PC-9 (cell line): ENCODE measurements around the gene ERCC1. TPM values are rescaled to one million over a fixed set of nuclear protein-coding genes. Genes with fewer than 3 reads are reported as not detected.

Experiments
- BruUV-seq: library from RNA; stranded (reverse); fragments of 400-500 nt; replicated peaks from 2 replicates; lab custom pipeline; 2021; lab: Mats Ljungman, UMichigan
- CTCF ChIA-PET: fragments of 300-600 bp; sonication (Branson Sonifier 250); formaldehyde crosslinking; loops from one replicate; lab custom pipeline; 2022; ENCODE audit warnings: antibody characterized with exemption; lab: Charles Lee
- POLR2A ChIA-PET: fragments of 300-600 bp; sonication (Branson Sonifier 250); formaldehyde crosslinking; loops from one replicate; lab custom pipeline; 2022; ENCODE audit warnings: antibody characterized with exemption; ENCODE audit not compliant: unreplicated experiment; lab: Charles Lee
- DNase-seq, 2 experiments: peaks; one replicate each; pipeline versions ENCODE4 v3.0.0 to v3.0.0-alpha.2; 2015 to 2022; ENCODE audit warnings: mixed read lengths in 1 of 2
- H2AFZ ChIP-seq: fragments of 200-600 bp; sonication (generic); 2 replicates; pipeline ENCODE4 v1.8.1; 2017; ENCODE audit warnings: antibody characterized with exemption
- H3F3A ChIP-seq: fragments of 200-600 bp; sonication (generic); 2 replicates; pipeline ENCODE4 v1.8.1; 2017; ENCODE audit warnings: antibody characterized with exemption, mild to moderate bottlenecking, low read depth; ENCODE audit not compliant: insufficient read depth
- H3K27ac ChIP-seq: fragments of 200-600 bp; sonication (generic); 2 replicates; pipeline ENCODE4 v1.6.1; 2016; ENCODE audit warnings: mixed run types
- H3K27me3 ChIP-seq: fragments of 200-600 bp; sonication (generic); 2 replicates; pipeline ENCODE4 v1.6.1; 2016; ENCODE audit warnings: low read depth, mixed run types; ENCODE audit not compliant: insufficient read depth
- H3K36me3 ChIP-seq: fragments of 200-600 bp; sonication (generic); 2 replicates; pipeline ENCODE4 v1.6.1; 2016; ENCODE audit warnings: low read depth, mixed run types
- H3K4me1 ChIP-seq: fragments of 200-600 bp; sonication (generic); replicated peaks from 2 replicates; pipeline ENCODE4 v1.6.1; 2016; ENCODE audit warnings: mixed run types; ENCODE audit not compliant: insufficient read depth
- H3K4me2 ChIP-seq: fragments of 200-600 bp; sonication (generic); 2 replicates; pipeline ENCODE4 v1.6.1; 2017; ENCODE audit warnings: mixed run types
- H3K4me3 ChIP-seq: fragments of 200-600 bp; sonication (generic); 2 replicates; pipeline ENCODE4 v1.6.1; 2016; ENCODE audit warnings: mixed run types
- H3K79me2 ChIP-seq: fragments of 200-600 bp; sonication (generic); 2 replicates; pipeline ENCODE4 v1.6.1; 2017; ENCODE audit warnings: low read depth, mixed run types
- H3K9me2 ChIP-seq: fragments of 200-600 bp; sonication (generic); 2 replicates; pipeline ENCODE4 v1.8.1; 2017; ENCODE audit warnings: mild to moderate bottlenecking; ENCODE audit not compliant: insufficient read depth
- H3K9me3 ChIP-seq: fragments of 200-600 bp; sonication (generic); 2 replicates; pipeline ENCODE4 v1.8.1; 2016; ENCODE audit warnings: low read depth; ENCODE audit not compliant: insufficient read depth
- H4K20me1 ChIP-seq: fragments of 200-600 bp; sonication (generic); 2 replicates; pipeline ENCODE4 v1.8.1; 2017; ENCODE audit not compliant: insufficient read depth
- CTCF ChIP-seq: fragments of 200-600 bp; sonication (generic); conservative IDR thresholded peaks from 2 replicates; pipeline ENCODE4 v1.6.1; 2017; ENCODE audit warnings: mixed run types, antibody characterized with exemption, mild to moderate bottlenecking, moderate library complexity
- EZH2 ChIP-seq: fragments of 200-600 bp; sonication (generic); IDR thresholded peaks from 2 replicates; pipeline ENCODE4 v1.8.0; 2017; ENCODE audit warnings: antibody characterized with exemption, low read depth
- intact Hi-C: fragments of 100-400 bp; cut with micrococcal nuclease; formaldehyde crosslinking; loops from one replicate; pipeline ENCODE4 v1.10.0; 2022; ENCODE audit not compliant: unreplicated experiment
- total RNA-seq: library from RNA; stranded (reverse); gene quantifications from 2 replicates; pipeline ENCODE4 v1.2.3, GENCODE V29; 2021

The ERCC1 gene
- total RNA-seq, 1 experiment from 2014 or later, result 102 TPM

GRCh38 chr19:45440259-45440638 lies 16.5 kb upstream of the ERCC1 start:
- no peak for TF ChIP-seq EZH2
- TF ChIP-seq CTCF, result no peak
- H3K27ac ChIP-seq, result no peak overlapping the region
- BruUV-seq, result no TSS peak
- intact Hi-C loops, result no loop called here
- ChIA-PET POLR2A (interaction anchor here (0.6 to 2.4 kb wide), 3 partner anchors 9 to 29 kb away, joined by 3 to 13 read pairs (median 6); partner anchors contain the start of gene FOSB), CTCF (interaction anchor here (0.6 to 1.7 kb wide), 5 partner anchors 20 to 48 kb away, joined by 3 to 59 read pairs (median 5); partner anchors contain the start of gene FOSB)
- peaks cover 22% of the 10 kb centered on the region for H3K4me1 ChIP-seq
- no peaks in the 10 kb centered on the region for H3K9me3 ChIP-seq
- no peaks in the 10 kb centered on the region for H4K20me1 ChIP-seq
- no peaks in the 10 kb centered on the region for H3K9me2 ChIP-seq
- H3K4me2 ChIP-seq, result peak overlapping the region; percentile 67
- no peaks in the 10 kb centered on the region for H3K79me2 ChIP-seq
- peak overlapping the region; percentile 83; the same call in 1 of the 2 replicates for H3K4me3 ChIP-seq
- no peak for DNase-seq
- no peaks in the 10 kb centered on the region for H3K27me3 ChIP-seq
- H3K36me3 ChIP-seq, result no peaks in the 10 kb centered on the region
- H2AFZ ChIP-seq, result peak overlapping the region; percentile 83
- H3F3A ChIP-seq, result peaks cover 47% of the 10 kb centered on the region

- peaks cover 17% of the 10 kb centered on the region for H3K4me1 ChIP-seq
- peak overlapping the region; percentile 67 for H3K4me2 ChIP-seq
- H4K20me1 ChIP-seq, result no peaks in the 10 kb centered on the region
- POLR2A ChIA-PET, result interaction anchor here (0.6 to 2.4 kb wide), 6 partner anchors 28 to 57 kb away, joined by 6 to 13 read pairs (median 7); partner anchors contain the start of genes FOSB and RTN2
- no peak overlapping the region for H3K27ac ChIP-seq
- no peaks in the 10 kb centered on the region for H3K9me2 ChIP-seq
- CTCF ChIA-PET, result interaction anchor here (0.6 to 1.7 kb wide), 9 partner anchors 11 to 162 kb away, joined by 3 to 59 read pairs (median 6); partner anchors contain the start of gene FOSB
- no TSS peak for BruUV-seq
- peak in 1 of 2 experiments; percentile 86 for DNase-seq
- peak overlapping the region; percentile 83 for H2AFZ ChIP-seq
- peak overlapping the region; percentile 83 for H3K4me3 ChIP-seq
- TF ChIP-seq EZH2 (no peak), CTCF (peak; percentile 100)
- intact Hi-C loops, result loop anchor here (1.0 kb wide), 2 partner anchors 39 to 203 kb away; no protein-coding TSS in a partner anchor
- H3K27me3 ChIP-seq, result no peaks in the 10 kb centered on the region
- no peaks in the 10 kb centered on the region for H3K36me3 ChIP-seq
- H3F3A ChIP-seq, result peaks cover 50% of the 10 kb centered on the region
- no peaks in the 10 kb centered on the region for H3K9me3 ChIP-seq
- no peaks in the 10 kb centered on the region for H3K79me2 ChIP-seq
Measured at GRCh38 chr19:45439569-45440258, 16.0 kb upstream of the ERCC1 start.

- Histone ChIP-seq H3K27ac (no peak overlapping the region), H3K4me1 (peaks cover 13% of the 10 kb centered on the region), H3K79me2 (no peaks in the 10 kb centered on the region), H3K9me2 (no peaks in the 10 kb centered on the region), H4K20me1 (no peaks in the 10 kb centered on the region), H3K4me3 (peak overlapping the region; percentile 83; the same call in 1 of the 2 replicates), H3K36me3 (no peaks in the 10 kb centered on the region), H3F3A (peaks cover 46% of the 10 kb centered on the region), H3K4me2 (peak overlapping the region; percentile 67), H2AFZ (no peak overlapping the region), H3K27me3 (no peaks in the 10 kb centered on the region), H3K9me3 (no peaks in the 10 kb centered on the region)
- DNase-seq, result no peak
- intact Hi-C loops, result loop anchor here (1.0 kb wide), 2 partner anchors 39 to 203 kb away; no protein-coding TSS in a partner anchor
- ChIA-PET CTCF (interaction anchor here (0.6 to 1.7 kb wide), 7 partner anchors 11 to 162 kb away, joined by 4 to 59 read pairs (median 9); partner anchors contain the start of gene FOSB), POLR2A (interaction anchor here (0.6 to 2.4 kb wide), 6 partner anchors 28 to 58 kb away, joined by 6 to 13 read pairs (median 7); partner anchors contain the start of genes FOSB and RTN2)
- BruUV-seq, result no TSS peak
- TF ChIP-seq CTCF (no peak), EZH2 (no peak)
Measured at GRCh38 chr19:45439190-45439568, 15.5 kb upstream of the ERCC1 start.
